ENCODE data around the gene CUTA. TPM values are rescaled to one million over a fixed set of nuclear protein-coding genes. Genes with fewer than 3 reads are reported as not detected.
"Not testable (repeated sequence)": the region's sequence is repeated elsewhere in the genome, so short reads cannot be mapped to it uniquely, and the experiment has no call there.

The CUTA gene
- total RNA-seq, 4 donors from 2014 or later = 69.9 to 119 (median 93.2) TPM

DNA sequence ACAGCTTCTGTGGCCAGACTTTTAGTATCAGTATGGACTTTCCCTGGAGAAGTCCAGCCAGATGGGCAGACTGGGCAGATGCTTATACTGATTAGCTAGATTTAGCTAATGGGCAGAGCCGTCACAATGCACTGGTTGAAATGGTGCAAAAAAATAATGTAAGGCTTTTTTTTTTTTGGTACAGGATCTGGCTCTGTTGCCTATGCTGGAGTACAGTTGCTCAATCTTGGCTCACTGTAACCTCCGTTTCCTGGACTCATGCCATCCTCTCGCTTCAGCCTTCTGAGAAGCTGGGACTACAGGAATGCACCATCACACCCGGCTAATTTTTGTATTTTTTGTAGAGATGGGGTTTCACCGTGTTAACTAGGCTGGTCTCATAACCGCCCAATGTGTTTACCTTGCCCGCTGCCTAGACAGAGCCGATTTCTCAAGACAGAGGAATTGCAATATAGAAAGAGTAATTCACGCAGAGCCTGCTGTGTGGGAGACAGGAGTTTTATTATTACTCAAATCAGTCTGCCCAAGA, 42.7 kb downstream of the CUTA start:
- intact Hi-C loops (cut with DNase I; ENCODE audit: low total_unique reads) = no loop called here

DNA sequence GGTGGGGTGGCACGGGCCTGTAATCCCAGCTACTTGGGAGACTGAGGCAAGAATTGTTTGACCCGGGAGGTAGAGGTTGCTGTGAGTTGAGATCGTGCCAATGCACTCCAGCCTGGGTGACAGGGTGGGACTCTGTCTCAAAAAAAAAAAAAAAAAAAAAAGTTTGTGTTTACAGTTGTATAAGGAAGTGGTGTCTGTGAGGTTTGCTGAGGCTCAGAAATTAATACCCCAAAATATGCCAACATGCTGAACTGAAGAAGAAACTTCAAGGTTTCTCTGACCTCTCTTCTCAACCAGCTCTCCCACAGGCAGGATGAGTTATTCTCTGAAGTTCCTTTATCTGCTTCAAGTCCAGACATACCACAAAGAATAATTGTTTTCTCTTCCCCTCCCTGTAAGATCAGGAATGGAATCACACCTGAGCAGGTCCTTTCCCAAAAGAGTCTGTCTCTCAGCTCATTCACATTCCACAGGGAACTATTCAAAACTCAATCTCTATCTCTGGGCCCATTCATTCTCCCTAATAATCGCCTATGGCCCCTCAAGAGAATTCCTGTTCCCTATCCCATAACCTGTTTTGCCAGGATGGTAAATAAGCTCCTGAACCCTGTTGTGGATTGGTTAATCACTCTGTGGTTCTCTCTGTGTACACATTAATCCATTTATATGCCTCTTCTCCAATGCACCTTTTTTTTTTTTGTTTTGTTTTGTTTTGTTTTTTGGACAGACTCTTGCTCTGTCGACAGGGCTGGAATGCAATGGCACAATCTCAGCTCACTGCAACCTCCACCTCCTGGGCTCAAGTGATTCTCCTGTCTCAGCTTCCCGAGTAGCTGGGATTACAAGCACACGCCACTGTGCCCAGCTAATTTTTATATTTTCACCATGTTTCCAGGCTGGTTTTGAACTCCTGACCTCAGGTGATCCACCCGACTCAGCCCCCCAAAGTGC, 43.7 kb downstream of the CUTA start:
- no peak for TF ChIP-seq POLR2A (IDR thresholded peaks at IDR 0.05)
- TF ChIP-seq, protein P1, sequence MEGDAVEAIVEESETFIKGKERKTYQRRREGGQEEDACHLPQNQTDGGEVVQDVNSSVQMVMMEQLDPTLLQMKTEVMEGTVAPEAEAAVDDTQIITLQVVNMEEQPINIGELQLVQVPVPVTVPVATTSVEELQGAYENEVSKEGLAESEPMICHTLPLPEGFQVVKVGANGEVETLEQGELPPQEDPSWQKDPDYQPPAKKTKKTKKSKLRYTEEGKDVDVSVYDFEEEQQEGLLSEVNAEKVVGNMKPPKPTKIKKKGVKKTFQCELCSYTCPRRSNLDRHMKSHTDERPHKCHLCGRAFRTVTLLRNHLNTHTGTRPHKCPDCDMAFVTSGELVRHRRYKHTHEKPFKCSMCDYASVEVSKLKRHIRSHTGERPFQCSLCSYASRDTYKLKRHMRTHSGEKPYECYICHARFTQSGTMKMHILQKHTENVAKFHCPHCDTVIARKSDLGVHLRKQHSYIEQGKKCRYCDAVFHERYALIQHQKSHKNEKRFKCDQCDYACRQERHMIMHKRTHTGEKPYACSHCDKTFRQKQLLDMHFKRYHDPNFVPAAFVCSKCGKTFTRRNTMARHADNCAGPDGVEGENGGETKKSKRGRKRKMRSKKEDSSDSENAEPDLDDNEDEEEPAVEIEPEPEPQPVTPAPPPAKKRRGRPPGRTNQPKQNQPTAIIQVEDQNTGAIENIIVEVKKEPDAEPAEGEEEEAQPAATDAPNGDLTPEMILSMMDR (IDR thresholded peaks at IDR 0.05 in 4 of 5, conservative IDR thresholded peaks at IDR 0.05 in 1 of 5) = no peak
- peak overlapping the region; percentile 8 to 68 (median 56) for H3K27ac ChIP-seq
- H3K4me1 ChIP-seq = peaks cover 19 to 28% of the 10 kb centered on the region in 2 donors
- no peaks in the 10 kb centered on the region for H3K36me3 ChIP-seq
- in situ Hi-C loops (cut with MboI; ENCODE audit: low sequenced_read_pairs in 4 of 4) = no loop called here
- H3K27me3 ChIP-seq = no peaks in the 10 kb centered on the region
- intact Hi-C loops (cut with DNase I; ENCODE audit: low total_unique reads) = no loop called here
- no peak for ATAC-seq
- H3K9me3 ChIP-seq = no peaks in the 10 kb centered on the region
- no peak overlapping the region for H3K4me3 ChIP-seq
- DNase-seq = no peak

More for the DNA sequence above, 42.7 kb downstream of the CUTA start:
- DNase-seq (peak; percentile 57 to 75), ATAC-seq (peak; percentile 88 to 93)
- no peaks in the 10 kb centered on the region for H3K36me3 ChIP-seq
- no peaks in the 10 kb centered on the region for H3K9me3 ChIP-seq
- in situ Hi-C loops (cut with MboI; ENCODE audit: low sequenced_read_pairs in 4 of 4) = no loop called here
- H3K4me1 ChIP-seq = peaks cover 19 to 28% of the 10 kb centered on the region in 2 donors
- H3K4me3 ChIP-seq = peak overlapping the region; percentile 6 to 25 (median 15)
- peak overlapping the region; percentile 47 to 68 (median 56) for H3K27ac ChIP-seq
- H3K27me3 ChIP-seq = no peaks in the 10 kb centered on the region
- no peak for TF ChIP-seq POLR2A (IDR thresholded peaks at IDR 0.05)
- TF ChIP-seq, protein P1 (IDR thresholded peaks at IDR 0.05 in 4 of 5, conservative IDR thresholded peaks at IDR 0.05 in 1 of 5) = no peak

DNA sequence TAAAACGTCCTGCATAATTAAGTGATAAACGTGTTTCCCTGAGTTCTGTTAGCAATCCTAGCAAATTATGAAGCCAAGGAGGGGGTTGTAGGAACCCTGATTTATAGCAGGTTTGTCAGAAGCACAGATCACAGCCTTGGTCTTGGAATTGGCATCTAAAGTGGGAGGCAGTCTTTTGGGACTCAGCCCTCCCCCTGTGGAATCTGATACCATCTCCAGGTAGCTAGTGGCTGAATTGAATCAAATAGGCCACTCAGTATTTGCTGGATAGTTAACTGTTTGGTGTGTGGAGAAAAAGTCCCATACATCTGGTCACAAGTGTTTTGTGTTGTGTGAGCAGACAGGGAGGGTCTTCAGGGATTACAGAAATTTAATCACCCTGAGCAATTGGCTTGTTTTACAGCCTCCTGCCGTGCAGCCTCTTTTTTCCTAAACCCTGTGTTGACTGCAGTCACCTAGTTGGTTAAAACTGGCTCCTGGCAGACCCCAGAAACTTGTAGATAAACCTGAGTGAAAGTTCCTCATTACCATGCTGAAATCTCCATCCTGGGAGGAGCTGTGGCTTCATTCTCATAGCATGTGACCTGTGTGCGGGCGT, 45.3 kb downstream of the CUTA start:
- Histone ChIP-seq H3K4me3 (no peak overlapping the region), H3K36me3 (no peaks in the 10 kb centered on the region), H3K9me3 (no peaks in the 10 kb centered on the region), H3K4me1 (peaks cover 19 to 28% of the 10 kb centered on the region in 2 donors), H3K27me3 (no peaks in the 10 kb centered on the region), H3K27ac (no peak overlapping the region)
- ATAC-seq (no peak), DNase-seq (no peak)
- no peak for TF ChIP-seq POLR2A (IDR thresholded peaks at IDR 0.05)
- TF ChIP-seq, protein P1 (IDR thresholded peaks at IDR 0.05 in 4 of 5, conservative IDR thresholded peaks at IDR 0.05 in 1 of 5) = no peak
- intact Hi-C loops (cut with DNase I; ENCODE audit: low total_unique reads) = no loop called here
- in situ Hi-C loops (cut with MboI; ENCODE audit: low sequenced_read_pairs in 4 of 4) = no loop called here

DNA sequence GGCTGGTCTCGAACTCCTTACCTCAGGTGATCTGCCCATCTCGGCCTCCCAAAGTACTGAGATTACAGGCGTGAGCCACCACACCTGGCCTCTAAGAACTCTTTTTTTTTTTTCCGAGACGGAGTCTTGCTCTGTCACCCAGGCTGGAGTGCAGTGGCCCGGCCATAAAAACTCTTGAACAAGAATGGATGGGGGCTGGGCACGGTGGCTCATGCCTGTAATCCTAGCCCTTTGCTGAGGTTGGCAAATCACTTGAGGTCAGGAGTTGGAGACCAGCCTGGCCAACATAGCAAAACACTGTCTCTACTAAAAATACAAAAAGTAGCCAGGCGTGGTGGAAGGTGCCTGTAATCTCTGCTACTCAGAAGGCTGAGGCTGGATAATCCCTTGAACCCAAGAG, 46.0 kb downstream of the CUTA start:
- in situ Hi-C loops (cut with MboI; ENCODE audit: low sequenced_read_pairs in 4 of 4); intact Hi-C loops (cut with DNase I; ENCODE audit: low total_unique reads); H3K36me3 ChIP-seq; H3K9me3 ChIP-seq; H3K4me3 ChIP-seq; H3K27ac ChIP-seq; H3K27me3 ChIP-seq: not testable (repeated sequence)
- DNase-seq = peak in 1 of 2 donors; percentile 54
- peaks cover 19 to 28% of the 10 kb centered on the region in 2 donors for H3K4me1 ChIP-seq
- ATAC-seq = peak in 1 of 2 donors; percentile 40

GRCh38 chr6:33367715-33368025, 50.2 kb downstream of the CUTA start:
- DNase-seq; intact Hi-C loops (cut with DNase I; ENCODE audit: low total_unique reads); H3K9me3 ChIP-seq; H3K27me3 ChIP-seq; H3K4me3 ChIP-seq; H3K27ac ChIP-seq; ATAC-seq; in situ Hi-C loops (cut with MboI; ENCODE audit: low sequenced_read_pairs in 4 of 4); H3K36me3 ChIP-seq; H3K4me1 ChIP-seq: not testable (repeated sequence)

Measured in gastrocnemius medialis (tissue), 4 donors.